ENCODE data around the gene NFATC3. TPM values are rescaled to one million over a fixed set of nuclear protein-coding genes. Genes with fewer than 3 reads are reported as not detected.
"Not testable (repeated sequence)": the region's sequence is repeated elsewhere in the genome, so short reads cannot be mapped to it uniquely, and the experiment has no call there.

NFATC3 gene
- total RNA-seq, 3 donors from 2014 or later: 64.8 to 72.3 (median 65.3) TPM

DNA sequence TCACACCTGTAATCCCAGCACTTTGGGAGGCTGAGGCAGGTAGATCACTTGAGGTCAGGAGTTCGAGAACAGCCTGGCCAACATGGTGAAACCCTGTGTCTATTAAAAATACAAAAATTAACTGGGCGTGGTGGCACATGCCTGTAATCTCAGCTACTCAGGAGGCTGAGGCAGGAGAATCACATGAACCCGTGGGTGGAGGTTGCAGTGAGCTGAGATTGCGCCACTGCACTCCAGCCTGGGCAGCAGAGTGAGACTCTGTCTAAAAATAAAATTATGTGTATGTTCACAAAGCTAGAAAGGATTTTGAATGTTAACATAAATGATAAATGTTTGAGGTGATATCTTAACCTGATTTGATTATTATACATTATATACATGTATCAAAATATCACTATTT, 47.8 kb downstream of the NFATC3 start:
- H3K4me3 Mint-ChIP-seq; DNase-seq; H3K9me3 Mint-ChIP-seq; ATAC-seq; H3K27me3 Mint-ChIP-seq (ENCODE audit: low read depth): not testable (repeated sequence)
- peaks cover 16% of the 10 kb centered on the region for H3K36me3 Mint-ChIP-seq (ENCODE audit: insufficient read depth)
- H3K4me1 Mint-ChIP-seq (ENCODE audit: low read depth): peaks cover 47% of the 10 kb centered on the region

DNA sequence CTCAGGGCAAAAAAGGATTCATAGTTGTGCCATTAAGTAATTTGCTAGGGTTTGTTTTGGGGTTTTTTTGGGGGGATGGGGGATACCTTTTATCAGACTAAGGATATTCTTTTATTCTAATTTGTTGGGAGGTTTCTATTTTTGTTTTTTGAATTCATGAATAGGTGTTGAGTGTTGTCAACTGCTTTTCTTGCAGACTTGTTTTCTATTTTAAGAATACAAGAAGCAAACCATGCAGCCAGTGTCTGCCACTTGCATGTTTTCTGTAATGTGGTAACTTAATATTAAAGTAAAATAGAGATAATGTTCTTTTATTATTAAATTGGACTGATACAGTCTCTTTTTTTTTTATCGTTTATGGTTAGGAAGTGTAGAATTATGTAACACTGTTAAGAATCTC, 49.5 kb downstream of the NFATC3 start:
- DNase-seq (no peak), ATAC-seq (no peak)
- H3K9me3 Mint-ChIP-seq: no peaks in the 10 kb centered on the region
- no peaks in the 10 kb centered on the region for H3K27me3 Mint-ChIP-seq (ENCODE audit: low read depth)
- H3K4me1 Mint-ChIP-seq (ENCODE audit: low read depth): peaks cover 43% of the 10 kb centered on the region
- H3K36me3 Mint-ChIP-seq (ENCODE audit: insufficient read depth): peaks cover 22% of the 10 kb centered on the region
- H3K4me3 Mint-ChIP-seq: no peak overlapping the region

DNA sequence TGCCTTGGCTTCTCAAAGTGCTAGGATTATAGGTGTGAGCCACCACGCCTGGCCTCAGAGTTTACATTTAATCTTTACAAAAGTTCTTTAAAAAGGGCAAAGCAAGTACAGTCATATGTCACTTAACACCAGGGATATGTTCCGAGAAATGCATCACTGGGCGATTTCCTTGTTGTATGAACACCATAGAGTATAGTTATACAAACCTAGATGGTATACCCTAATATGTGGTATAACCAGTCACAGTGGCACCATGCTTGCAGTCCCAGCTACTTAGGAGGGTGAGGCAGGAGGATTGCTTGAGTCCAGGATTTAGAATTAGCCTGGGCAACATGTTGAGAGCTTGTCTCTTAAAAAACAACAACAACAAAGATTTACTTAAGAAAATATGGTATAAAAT, 51.3 kb downstream of the NFATC3 start:
- H3K4me3 Mint-ChIP-seq: no peak overlapping the region
- H3K36me3 Mint-ChIP-seq (ENCODE audit: insufficient read depth): peaks cover 23% of the 10 kb centered on the region
- peaks cover 35% of the 10 kb centered on the region for H3K4me1 Mint-ChIP-seq (ENCODE audit: low read depth)
- DNase-seq (no peak), ATAC-seq (no peak)
- H3K9me3 Mint-ChIP-seq: no peaks in the 10 kb centered on the region
- no peaks in the 10 kb centered on the region for H3K27me3 Mint-ChIP-seq (ENCODE audit: low read depth)

DNA sequence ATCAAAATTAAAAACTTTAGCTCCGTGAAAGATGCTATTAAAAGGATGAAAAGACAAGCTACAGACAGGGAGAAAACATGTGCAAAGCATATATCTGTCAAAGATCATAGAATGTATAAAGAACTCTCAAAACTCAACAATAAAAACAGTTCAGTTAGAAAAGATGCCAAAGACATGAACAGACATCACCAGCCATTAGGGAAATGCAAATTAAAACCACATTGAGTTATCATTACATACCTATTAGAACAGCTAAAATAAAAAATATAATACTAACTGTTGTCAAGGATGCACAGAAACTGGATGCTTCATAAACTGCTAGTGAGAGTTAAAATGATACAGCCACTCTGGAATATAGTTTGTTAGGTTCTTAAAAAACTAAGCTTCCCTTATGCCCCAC, 58.8 kb downstream of the NFATC3 start:
- no peak overlapping the region for H3K4me3 Mint-ChIP-seq
- no peaks in the 10 kb centered on the region for H3K27me3 Mint-ChIP-seq (ENCODE audit: low read depth)
- DNase-seq: no peak
- H3K4me1 Mint-ChIP-seq (ENCODE audit: low read depth): peaks cover 52% of the 10 kb centered on the region
- peaks cover 17% of the 10 kb centered on the region for H3K36me3 Mint-ChIP-seq (ENCODE audit: insufficient read depth)
- no peaks in the 10 kb centered on the region for H3K9me3 Mint-ChIP-seq
- ATAC-seq: no peak

DNA sequence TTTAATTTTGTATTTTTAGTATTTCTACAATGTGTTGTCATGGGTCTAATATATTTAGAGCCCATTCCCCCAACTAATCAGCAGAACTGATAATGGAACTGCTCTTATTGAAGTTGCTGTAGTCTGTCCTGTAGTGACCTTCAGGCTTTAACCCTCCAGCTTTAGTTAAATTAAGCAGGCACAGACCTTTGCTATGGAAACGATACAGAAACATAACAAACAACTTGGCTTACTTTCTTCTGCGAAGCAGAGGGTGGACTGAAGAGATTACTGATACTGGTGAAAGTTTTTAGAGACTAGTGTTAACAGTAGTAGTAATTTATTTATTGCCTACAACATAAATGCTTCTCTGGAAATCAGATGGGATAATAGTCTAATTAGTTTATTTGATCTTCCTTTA, 61.4 kb downstream of the NFATC3 start:
- peaks cover 47% of the 10 kb centered on the region for H3K4me1 Mint-ChIP-seq (ENCODE audit: low read depth)
- no peaks in the 10 kb centered on the region for H3K27me3 Mint-ChIP-seq (ENCODE audit: low read depth)
- H3K4me3 Mint-ChIP-seq: no peak overlapping the region
- DNase-seq (no peak), ATAC-seq (no peak)
- no peaks in the 10 kb centered on the region for H3K9me3 Mint-ChIP-seq
- peaks cover 13% of the 10 kb centered on the region for H3K36me3 Mint-ChIP-seq (ENCODE audit: insufficient read depth)

DNA sequence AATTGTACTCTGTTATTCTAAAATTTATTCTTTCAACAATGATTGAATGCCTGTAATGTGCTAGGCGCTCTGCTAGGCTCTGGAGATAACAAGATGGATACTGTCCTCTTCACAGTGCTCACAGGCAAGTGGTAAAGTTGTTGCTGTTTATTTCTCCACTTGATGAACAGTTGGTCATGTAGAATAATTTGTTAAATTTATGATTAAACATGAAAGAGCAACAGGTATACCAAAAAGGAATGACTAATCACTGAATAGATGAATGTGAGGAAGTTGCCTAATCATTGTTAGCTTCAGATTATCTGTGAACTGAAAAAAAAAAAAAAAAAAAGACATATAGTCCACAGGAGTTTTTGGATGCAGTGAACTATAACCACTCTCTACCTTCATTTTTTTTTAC, 62.3 kb downstream of the NFATC3 start:
- no peak for DNase-seq
- no peak overlapping the region for H3K4me3 Mint-ChIP-seq

DNA sequence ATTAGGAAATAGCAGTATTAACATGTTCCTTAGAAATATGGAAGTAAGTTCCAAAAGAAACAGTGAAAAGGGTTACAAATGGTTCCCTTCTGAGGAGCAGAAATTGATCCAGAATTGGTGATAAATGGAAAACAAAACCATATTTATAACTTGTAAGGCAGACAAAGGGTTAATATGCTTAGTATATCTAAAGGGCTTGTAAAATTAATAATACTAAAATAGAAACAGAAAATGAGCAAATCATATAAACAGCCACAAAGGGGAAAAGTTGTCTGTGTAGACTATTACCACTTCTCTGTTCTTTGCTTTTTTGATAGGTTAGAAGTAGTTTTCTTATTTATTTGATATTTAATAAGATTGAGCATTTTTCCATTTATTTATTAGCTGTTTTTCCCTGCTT, 64.4 kb downstream of the NFATC3 start:
- ATAC-seq: peak in 1 of 2 donors; percentile 50

More for the DNA sequence above, 62.3 kb downstream of the NFATC3 start:
- ATAC-seq: peak; percentile 30 to 52
- Mint-ChIP-seq H3K4me1 (ENCODE audit: low read depth) (peaks cover 41% of the 10 kb centered on the region), H3K36me3 (ENCODE audit: insufficient read depth) (peaks cover 13% of the 10 kb centered on the region), H3K9me3 (no peaks in the 10 kb centered on the region), H3K27me3 (ENCODE audit: low read depth) (no peaks in the 10 kb centered on the region)

DNA sequence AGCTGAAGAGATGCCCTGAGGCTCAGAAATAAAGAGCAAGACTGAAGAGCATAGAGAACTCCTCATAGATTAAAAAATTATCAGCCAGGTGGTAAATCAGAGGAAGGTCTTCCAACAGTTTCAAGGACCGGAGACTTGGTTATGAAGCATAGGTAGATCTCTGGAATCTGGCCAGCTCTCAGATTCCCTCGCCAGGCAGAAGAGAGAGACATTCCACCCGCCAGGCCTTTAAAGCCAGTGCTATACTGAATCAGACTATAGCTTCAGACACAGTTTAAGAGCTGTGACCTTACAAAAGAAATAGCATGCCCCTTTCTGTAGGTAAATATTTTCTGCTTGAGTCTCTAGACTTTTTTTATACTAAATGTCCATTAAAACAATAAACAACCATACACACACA, 70.3 kb downstream of the NFATC3 start:
- ATAC-seq (no peak), DNase-seq (no peak)
- Mint-ChIP-seq H3K27me3 (ENCODE audit: low read depth) (no peaks in the 10 kb centered on the region), H3K9me3 (no peaks in the 10 kb centered on the region), H3K4me1 (ENCODE audit: low read depth) (peaks cover 7% of the 10 kb centered on the region), H3K36me3 (ENCODE audit: insufficient read depth) (peaks cover 16% of the 10 kb centered on the region), H3K4me3 (no peak overlapping the region)

More for the DNA sequence above, 64.4 kb downstream of the NFATC3 start:
- Mint-ChIP-seq H3K4me1 (ENCODE audit: low read depth) (peaks cover 37% of the 10 kb centered on the region), H3K9me3 (no peaks in the 10 kb centered on the region), H3K27me3 (ENCODE audit: low read depth) (no peaks in the 10 kb centered on the region), H3K4me3 (no peak overlapping the region), H3K36me3 (ENCODE audit: insufficient read depth) (peaks cover 16% of the 10 kb centered on the region)
- DNase-seq: no peak

DNA sequence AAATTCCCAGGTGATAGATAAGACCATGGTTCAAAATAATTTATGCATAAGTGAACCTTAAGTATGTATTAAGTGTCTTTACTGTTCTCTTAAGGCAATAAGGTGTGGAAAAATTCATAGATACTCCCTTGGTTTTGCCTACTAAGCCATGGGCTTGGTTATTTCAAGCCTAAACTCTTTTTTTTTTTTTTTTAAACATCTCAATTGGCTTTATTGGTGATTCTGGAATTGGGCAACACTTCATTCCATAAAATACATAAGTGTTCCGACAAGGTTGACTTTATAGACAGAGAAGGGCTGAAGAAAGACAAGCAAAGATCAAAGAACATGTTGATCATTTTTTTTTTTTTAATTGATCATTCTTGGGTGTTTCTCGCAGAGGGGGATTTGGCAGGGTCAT, 77.2 kb downstream of the NFATC3 start:
- ATAC-seq (no peak), DNase-seq (no peak)
- Mint-ChIP-seq H3K4me1 (ENCODE audit: low read depth) (no peaks in the 10 kb centered on the region), H3K4me3 (no peak overlapping the region), H3K36me3 (ENCODE audit: insufficient read depth) (peaks cover 33% of the 10 kb centered on the region), H3K9me3 (no peaks in the 10 kb centered on the region), H3K27me3 (ENCODE audit: low read depth) (no peaks in the 10 kb centered on the region)

DNA sequence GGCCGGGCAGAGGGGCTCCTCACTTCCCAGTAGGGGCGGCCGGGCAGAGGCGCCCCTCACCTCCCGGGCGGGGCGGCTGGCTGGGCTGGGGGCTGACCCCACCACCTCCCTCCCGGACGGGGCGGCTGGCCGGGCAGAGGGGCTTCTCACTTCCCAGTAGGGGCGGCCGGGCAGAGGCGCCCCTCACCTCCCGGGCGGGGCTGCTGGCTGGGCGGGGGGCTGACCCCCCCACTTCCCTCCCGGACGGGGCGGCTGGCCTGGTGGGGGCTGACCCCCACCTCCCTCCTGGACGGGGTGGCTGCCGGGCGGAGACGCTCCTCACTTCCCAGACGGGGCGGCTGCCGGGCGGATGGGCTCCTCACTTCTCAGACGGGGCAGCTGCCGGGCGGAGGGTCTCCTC, 78.1 kb downstream of the NFATC3 start:
- H3K27me3 Mint-ChIP-seq (ENCODE audit: low read depth); H3K4me1 Mint-ChIP-seq (ENCODE audit: low read depth); H3K4me3 Mint-ChIP-seq; DNase-seq; ATAC-seq; H3K9me3 Mint-ChIP-seq: not testable (repeated sequence)
- H3K36me3 Mint-ChIP-seq (ENCODE audit: insufficient read depth): peaks cover 30% of the 10 kb centered on the region

DNA sequence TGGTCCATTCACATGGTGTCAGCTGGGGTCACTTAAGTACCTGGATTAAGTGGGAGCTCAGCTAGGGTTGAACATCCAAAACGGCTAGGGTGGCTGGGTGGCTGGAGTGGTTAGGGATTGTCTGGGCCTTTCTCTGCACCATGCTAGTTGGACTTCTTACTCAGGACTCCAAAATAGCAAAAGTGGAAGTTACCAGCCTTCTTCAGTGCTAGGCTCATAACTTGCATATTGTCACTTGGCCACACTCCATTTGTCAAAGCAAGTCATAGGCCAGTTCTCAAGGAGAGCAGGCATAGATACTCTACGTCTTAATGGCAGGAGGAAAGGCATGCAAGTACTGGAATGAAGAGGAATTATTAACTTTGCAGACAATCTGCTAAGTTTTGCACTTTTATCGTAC, 81.1 kb downstream of the NFATC3 start:
- no peaks in the 10 kb centered on the region for H3K4me1 Mint-ChIP-seq (ENCODE audit: low read depth)
- H3K4me3 Mint-ChIP-seq: no peak overlapping the region
- no peak for DNase-seq
- H3K27me3 Mint-ChIP-seq (ENCODE audit: low read depth): no peaks in the 10 kb centered on the region
- H3K36me3 Mint-ChIP-seq (ENCODE audit: insufficient read depth): peaks cover 20% of the 10 kb centered on the region
- no peaks in the 10 kb centered on the region for H3K9me3 Mint-ChIP-seq
- ATAC-seq: no peak

DNA sequence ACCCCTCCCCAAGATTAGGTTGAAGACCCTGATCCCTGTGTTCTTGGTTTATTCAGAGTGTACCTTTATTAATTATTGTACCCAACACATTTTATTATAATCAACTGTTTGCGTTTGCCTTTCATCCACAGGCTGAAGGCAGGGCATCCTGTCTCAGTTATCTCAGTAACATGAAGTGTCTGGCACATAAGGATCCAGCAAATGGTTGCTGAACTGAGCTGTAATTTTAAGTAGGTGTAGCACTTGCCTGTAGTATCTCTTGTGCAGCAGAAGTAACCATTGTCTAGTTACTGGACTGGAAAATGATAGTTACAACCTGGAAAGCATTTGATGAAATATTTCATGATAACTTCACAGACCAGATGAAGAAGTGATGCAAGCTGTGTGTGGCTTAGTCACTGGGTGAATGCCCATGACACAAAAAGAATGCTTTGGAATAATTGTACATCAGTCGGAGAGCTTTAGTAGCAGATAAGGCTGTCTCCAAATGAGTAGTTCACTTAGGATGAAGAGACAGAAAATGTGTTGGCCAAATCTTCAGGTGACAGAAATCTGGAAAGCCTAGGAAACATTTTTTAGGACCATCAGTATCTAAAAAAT, 94.1 kb downstream of the NFATC3 start:
- no peak overlapping the region for H3K4me3 Mint-ChIP-seq
- H3K4me1 Mint-ChIP-seq (ENCODE audit: low read depth): peaks cover 15% of the 10 kb centered on the region
- no peaks in the 10 kb centered on the region for H3K9me3 Mint-ChIP-seq
- ATAC-seq (no peak), DNase-seq (no peak)
- peaks cover 47% of the 10 kb centered on the region for H3K36me3 Mint-ChIP-seq (ENCODE audit: insufficient read depth)
- H3K27me3 Mint-ChIP-seq (ENCODE audit: low read depth): no peaks in the 10 kb centered on the region

DNA sequence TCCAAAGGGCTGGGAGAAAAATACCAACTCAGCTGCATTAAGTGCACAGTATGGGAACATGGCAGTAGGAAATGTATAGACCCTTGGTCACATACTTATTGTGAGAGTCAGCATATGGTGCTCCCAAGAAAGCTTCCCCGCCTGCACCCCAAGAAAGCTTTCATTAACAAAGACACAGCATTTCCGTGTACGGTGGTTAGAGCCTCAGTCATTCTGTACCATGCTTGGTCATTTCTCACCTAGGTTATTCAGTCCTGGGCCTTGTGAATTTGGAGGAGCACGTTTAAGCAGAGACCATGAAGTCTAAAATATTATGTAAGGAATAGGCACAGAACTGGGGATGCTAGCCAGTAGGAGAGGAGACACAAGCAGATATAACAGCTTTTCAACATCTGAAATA, 94.7 kb downstream of the NFATC3 start:
- DNase-seq (no peak), ATAC-seq (no peak)

DNA sequence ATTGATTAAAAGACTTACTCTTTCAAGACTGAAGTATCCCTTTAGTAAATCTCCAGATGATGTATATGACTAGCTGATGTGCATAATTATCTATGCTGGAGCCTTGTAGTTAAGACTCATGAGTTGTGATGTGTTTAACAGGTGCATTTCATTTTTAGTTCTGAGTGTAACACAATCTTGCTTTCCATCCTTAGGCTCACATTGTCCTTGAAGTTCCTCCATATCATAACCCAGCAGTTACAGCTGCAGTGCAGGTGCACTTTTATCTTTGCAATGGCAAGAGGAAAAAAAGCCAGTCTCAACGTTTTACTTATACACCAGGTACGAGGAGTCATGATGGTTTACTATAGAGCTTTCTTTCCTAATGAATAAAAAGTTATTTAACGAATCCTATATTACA, 97.9 kb downstream of the NFATC3 start:
- Mint-ChIP-seq H3K27me3 (ENCODE audit: low read depth) (no peaks in the 10 kb centered on the region), H3K9me3 (no peaks in the 10 kb centered on the region), H3K4me1 (ENCODE audit: low read depth) (peaks cover 5% of the 10 kb centered on the region), H3K36me3 (ENCODE audit: insufficient read depth) (peaks cover 43% of the 10 kb centered on the region), H3K4me3 (no peak overlapping the region)
- no peak for ATAC-seq
- DNase-seq: no peak

More for the DNA sequence above, 94.7 kb downstream of the NFATC3 start:
- H3K9me3 Mint-ChIP-seq: no peaks in the 10 kb centered on the region
- no peak overlapping the region for H3K4me3 Mint-ChIP-seq
- peaks cover 15% of the 10 kb centered on the region for H3K4me1 Mint-ChIP-seq (ENCODE audit: low read depth)
- H3K36me3 Mint-ChIP-seq (ENCODE audit: insufficient read depth): peaks cover 46% of the 10 kb centered on the region
- no peaks in the 10 kb centered on the region for H3K27me3 Mint-ChIP-seq (ENCODE audit: low read depth)

DNA sequence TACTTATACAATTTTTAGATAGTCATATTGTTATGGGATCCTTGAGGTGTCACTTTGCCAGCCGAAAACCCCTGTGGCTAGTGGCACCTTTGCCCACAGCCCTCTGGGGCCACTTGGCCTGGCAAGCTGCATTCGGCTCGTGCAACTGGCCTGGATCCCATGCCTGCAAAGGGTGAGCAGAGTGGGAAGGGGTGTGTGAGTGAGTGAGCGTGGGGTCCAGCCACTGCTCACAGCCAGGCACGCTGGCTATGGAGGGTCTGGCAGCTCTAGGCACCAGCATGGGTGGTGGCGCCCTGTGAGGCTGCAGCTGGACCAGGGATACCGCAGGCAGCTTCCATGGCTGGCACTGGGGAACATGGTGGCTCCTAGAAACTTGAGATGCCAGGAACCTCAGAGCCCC, 101.7 kb downstream of the NFATC3 start:
- DNase-seq (no peak), ATAC-seq (no peak)
- H3K4me1 Mint-ChIP-seq (ENCODE audit: low read depth): no peaks in the 10 kb centered on the region
- no peak overlapping the region for H3K4me3 Mint-ChIP-seq
- H3K36me3 Mint-ChIP-seq (ENCODE audit: insufficient read depth): peaks cover 37% of the 10 kb centered on the region
- H3K27me3 Mint-ChIP-seq (ENCODE audit: low read depth): no peaks in the 10 kb centered on the region
- no peaks in the 10 kb centered on the region for H3K9me3 Mint-ChIP-seq

DNA sequence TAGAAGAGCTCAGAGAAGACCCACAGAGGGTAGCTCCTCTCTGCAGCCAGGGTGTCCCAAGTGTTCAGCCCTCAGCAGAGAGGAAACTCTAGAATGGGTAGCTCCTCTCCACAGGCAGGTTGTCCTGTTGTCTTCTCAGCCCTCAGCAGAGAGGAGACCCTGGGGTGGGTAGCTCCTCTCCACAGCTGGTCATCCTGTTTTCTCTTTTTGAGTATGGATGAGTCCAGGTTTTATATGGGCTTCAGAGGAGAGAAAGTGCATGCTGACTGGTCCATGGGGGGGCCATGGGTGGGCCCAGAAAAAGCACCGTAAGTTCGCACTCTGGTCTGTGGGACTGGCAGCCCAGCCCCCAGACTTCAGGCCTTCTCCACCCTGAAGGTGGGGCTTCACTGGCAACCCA, 102.3 kb downstream of the NFATC3 start:
- Mint-ChIP-seq H3K4me1 (ENCODE audit: low read depth) (no peaks in the 10 kb centered on the region), H3K4me3 (no peak overlapping the region), H3K27me3 (ENCODE audit: low read depth) (no peaks in the 10 kb centered on the region), H3K36me3 (ENCODE audit: insufficient read depth) (peaks cover 35% of the 10 kb centered on the region), H3K9me3 (no peaks in the 10 kb centered on the region)
- ATAC-seq: no peak
- no peak for DNase-seq
